IMR-90 (cell line): Measurements from ENCODE around the gene ADGRD2. TPM values are rescaled to one million over a fixed set of nuclear protein-coding genes. Genes with fewer than 3 reads are reported as not detected.

Source experiments
- ATAC-seq: fragments of 200-7000 bp; cut with Tn5 transposase; 2 replicates; pipeline ENCODE4 v1.9.1; 2020; ENCODE audit warnings: low read depth, mild to moderate bottlenecking, moderate library complexity
- BruUV-seq: library from RNA; stranded (reverse); fragments of 400-500 nt; replicated peaks from 2 replicates; lab custom pipeline; 2021; lab: Mats Ljungman, UMichigan
- CTCF ChIA-PET: fragments of 300-600 bp; formaldehyde crosslinking; extraction: SDS; loops from one replicate; lab custom pipeline; 2021; ENCODE audit warnings: antibody characterized with exemption; lab: Yijun Ruan, JAX
- POLR2A ChIA-PET: fragments of 300-600 bp; sonication (Branson Sonifier 250); formaldehyde crosslinking; loops from one replicate; lab custom pipeline; 2022; ENCODE audit warnings: antibody characterized with exemption; ENCODE audit not compliant: unreplicated experiment; lab: Charles Lee
- DNase-seq: peaks from one replicate; pipeline ENCODE4 v3.0.0; 2013
- H2AFZ ChIP-seq: replicated peaks from 2 replicates; pipeline ENCODE3; 2013; ENCODE audit warnings: low read length, mild to moderate bottlenecking; ENCODE audit not compliant: poor library complexity
- H2AK5ac ChIP-seq: 2 replicates; pipeline ENCODE4 v1.6.1; 2013; ENCODE audit warnings: low read depth, low read length, inconsistent platforms
- H2AK9ac ChIP-seq: replicated peaks from 2 replicates; pipeline ENCODE3; 2013; ENCODE audit warnings: mild to moderate bottlenecking, low read depth, low read length, moderate library complexity; ENCODE audit not compliant: poor library complexity
- H2BK120ac ChIP-seq: 2 replicates; pipeline ENCODE4 v1.6.1; 2013; ENCODE audit warnings: low read depth, low read length, inconsistent platforms
- H2BK15ac ChIP-seq: 3 replicates; pipeline ENCODE4 v1.6.1; 2013; ENCODE audit warnings: low read depth, low read length, inconsistent platforms
- H2BK20ac ChIP-seq: 2 replicates; pipeline ENCODE4 v1.6.1; 2013; ENCODE audit warnings: low read depth, mild to moderate bottlenecking, inconsistent platforms, low read length, moderate library complexity
- H2BK5ac ChIP-seq: 2 replicates; pipeline ENCODE4 v1.6.1; 2013; ENCODE audit warnings: mild to moderate bottlenecking, low read depth, low read length, inconsistent platforms; ENCODE audit not compliant: poor library complexity, severe bottlenecking
- H3K14ac ChIP-seq: replicated peaks from 2 replicates; pipeline ENCODE4 v1.6.1; 2013; ENCODE audit warnings: low read depth, low read length, inconsistent platforms
- H3K18ac ChIP-seq: 2 replicates; pipeline ENCODE4 v1.6.1; 2013; ENCODE audit warnings: low read depth, low read length, control low read depth
- H3K23ac ChIP-seq: 2 replicates; pipeline ENCODE4 v1.6.1; 2013; ENCODE audit warnings: low read depth, low read length, inconsistent platforms
- H3K27ac ChIP-seq: 2 replicates; pipeline ENCODE4 v1.5.1; 2013; ENCODE audit warnings: mild to moderate bottlenecking, control low read depth, low read length; ENCODE audit not compliant: insufficient read depth
- H3K27me3 ChIP-seq: 2 replicates; pipeline ENCODE4 v1.6.1; 2013; ENCODE audit warnings: low read length; ENCODE audit not compliant: control insufficient read depth, insufficient read depth
- H3K36me3 ChIP-seq: 2 replicates; pipeline ENCODE4 v1.6.1; 2013; ENCODE audit warnings: low read length, mixed read lengths; ENCODE audit not compliant: control insufficient read depth, insufficient read depth
- H3K4ac ChIP-seq: 2 replicates; pipeline ENCODE4 v1.6.1; 2013; ENCODE audit warnings: low read depth, low read length, inconsistent platforms
- H3K4me1 ChIP-seq: 2 replicates; pipeline ENCODE4 v1.6.1; 2013; ENCODE audit warnings: low read length, mixed read lengths; ENCODE audit not compliant: control insufficient read depth, insufficient read depth
- H3K4me2 ChIP-seq: 2 replicates; pipeline ENCODE4 v1.6.1; 2013; ENCODE audit warnings: low read depth, mild to moderate bottlenecking, control low read depth, low read length, moderate library complexity
- H3K4me3 ChIP-seq: 2 replicates; pipeline ENCODE4 v1.5.1; 2013; ENCODE audit warnings: low read depth, mild to moderate bottlenecking, control low read depth, low read length, moderate library complexity; ENCODE audit not compliant: insufficient read depth
- H3K56ac ChIP-seq: 2 replicates; pipeline ENCODE4 v1.6.1; 2013; ENCODE audit warnings: low read length, inconsistent platforms; ENCODE audit not compliant: insufficient read depth; ENCODE audit errors: extremely low read depth
- H3K79me1 ChIP-seq, 2 experiments: 2 replicates each; pipeline ENCODE4 v1.6.1; 2013; ENCODE audit warnings: low read length in 2 of 2, inconsistent platforms in 1 of 2, low read depth in 1 of 2
- H3K9ac ChIP-seq: 2 replicates; pipeline ENCODE4 v1.6.1; 2013; ENCODE audit warnings: low read depth, low read length, control low read depth
- H3K9me1 ChIP-seq: 2 replicates; pipeline ENCODE4 v1.6.1; 2013; ENCODE audit warnings: low read length, inconsistent platforms; ENCODE audit not compliant: insufficient read depth
- H3K9me3 ChIP-seq: 2 replicates; pipeline ENCODE4 v1.6.1; 2013; ENCODE audit warnings: low read length; ENCODE audit not compliant: control insufficient read depth, insufficient read depth
- H4K20me1 ChIP-seq: 2 replicates; pipeline ENCODE4 v1.6.1; 2013; ENCODE audit warnings: low read length, inconsistent platforms; ENCODE audit not compliant: insufficient read depth
- H4K5ac ChIP-seq: 2 replicates; pipeline ENCODE4 v1.6.1; 2013; ENCODE audit warnings: mild to moderate bottlenecking, low read depth, low read length, control low read depth
- H4K8ac ChIP-seq, 2 experiments: 2 replicates each; pipeline ENCODE4 v1.6.1; 2013; ENCODE audit warnings: low read depth in 2 of 2, low read length in 2 of 2, control low read depth in 1 of 2, inconsistent platforms in 1 of 2
- H4K91ac ChIP-seq: 2 replicates; pipeline ENCODE4 v1.6.1; 2013; ENCODE audit warnings: low read depth, low read length, inconsistent platforms; ENCODE audit not compliant: insufficient read depth
- BHLHE40 ChIP-seq: fragments of 150-350 bp; IDR thresholded peaks from 2 replicates; pipeline ENCODE4 v1.6.1; 2016; ENCODE audit warnings: mild to moderate bottlenecking, low read depth, low read length
- CEBPB ChIP-seq: IDR thresholded peaks from 2 replicates; pipeline ENCODE4 v1.6.1; 2012; ENCODE audit warnings: low read depth, low read length, improper control_type of control experiment
- CHD1 ChIP-seq: IDR thresholded peaks from 2 replicates; pipeline ENCODE4 v1.6.1; 2012; ENCODE audit warnings: low read depth, low read length, improper control_type of control experiment
- FOS ChIP-seq: fragments of 150-350 bp; IDR thresholded peaks from 2 replicates; pipeline ENCODE4 v1.6.1; 2016; ENCODE audit warnings: low read depth, low read length
- MAFK ChIP-seq: IDR thresholded peaks from 2 replicates; pipeline ENCODE4 v1.6.1; 2012; ENCODE audit warnings: low read depth, low read length, improper control_type of control experiment
- MAZ ChIP-seq: IDR thresholded peaks from 2 replicates; pipeline ENCODE4 v1.6.1; 2012; ENCODE audit warnings: low read depth, mild to moderate bottlenecking, low read length, improper control_type of control experiment, moderate library complexity, borderline replicate concordance
- MXI1 ChIP-seq: IDR thresholded peaks from 2 replicates; pipeline ENCODE4 v1.6.1; 2012; ENCODE audit warnings: low read depth, mild to moderate bottlenecking, low read length, moderate library complexity, borderline replicate concordance
- NFE2L2 ChIP-seq: fragments of 150-350 bp; IDR thresholded peaks from 2 replicates; pipeline ENCODE4 v1.6.1; 2016; ENCODE audit warnings: low read depth, mild to moderate bottlenecking, low read length
- POLR2A ChIP-seq: IDR thresholded peaks from 2 replicates; pipeline ENCODE4 v1.6.1; 2012; ENCODE audit warnings: mild to moderate bottlenecking, low read depth, low read length
- RAD21 ChIP-seq: IDR thresholded peaks from 2 replicates; pipeline ENCODE4 v1.6.1; 2012; ENCODE audit warnings: low read length, improper control_type of control experiment
- RCOR1 ChIP-seq: IDR thresholded peaks from 2 replicates; pipeline ENCODE4 v1.6.1; 2012; ENCODE audit warnings: mild to moderate bottlenecking, low read length, improper control_type of control experiment; ENCODE audit not compliant: insufficient replicate concordance
- RFX5 ChIP-seq: IDR thresholded peaks from 2 replicates; pipeline ENCODE4 v1.8.0; 2012; ENCODE audit warnings: low read depth, mild to moderate bottlenecking, low read length, moderate library complexity
- SMC3 ChIP-seq: fragments of 150-350 bp; IDR thresholded peaks from 2 replicates; pipeline ENCODE4 v1.6.1; 2016; ENCODE audit warnings: low read depth, mild to moderate bottlenecking, antibody characterized with exemption, low read length, moderate library complexity
- USF2 ChIP-seq: fragments of 150-350 bp; IDR thresholded peaks from 2 replicates; pipeline ENCODE4 v1.6.1; 2017; ENCODE audit warnings: mild to moderate bottlenecking, antibody characterized with exemption, low read length, low read depth
- WGBS, 2 experiments: methylation state at CpG; one replicate each; pipeline versions ENCODE4 v1.1.5 to v1.1.7; 2013; ENCODE audit warnings: missing lambda C conversion rate in 2 of 2; ENCODE audit not compliant: insufficient read length in 1 of 2; ENCODE audit errors: extremely low coverage in 2 of 2; 5-methylcytosine and 5-hydroxymethylcytosine counted together
- dilution Hi-C: fragments of 300-500 bp; cut with HindIII; formaldehyde crosslinking; loops from one replicate; pipeline ENCODE4 v1.14.3; 2018; ENCODE audit warnings: low sequenced_read_pairs; ENCODE audit not compliant: unreplicated experiment
- in situ Hi-C: fragments of 300-500 bp; cut with MboI; formaldehyde crosslinking; loops from 3 replicates; pipeline ENCODE4 v1.14.3; 2019; ENCODE audit warnings: low sequenced_read_pairs, inconsistent platforms, mixed read lengths
- intact Hi-C: fragments of 100-400 bp; cut with micrococcal nuclease; formaldehyde crosslinking; loops from 2 replicates; pipeline ENCODE4 v1.10.0; 2022
- polyA plus RNA-seq, 3 experiments: library from polyadenylated mRNA; depleted of rRNA; stranded (reverse); fragments of >200 nt; gene quantifications; 2 replicates each; pipeline ENCODE4 v1.2.3, GENCODE V29; 2012; ENCODE audit warnings: low replicate concordance in 1 of 3
- total RNA-seq: library from RNA; depleted of rRNA; stranded (reverse); fragments of >200 nt; gene quantifications from 2 replicates; pipeline ENCODE4 v1.2.3, GENCODE V29; 2012
- TF ChIP-seq, protein P1 (sequence below): conservative IDR thresholded peaks from 2 replicates; pipeline ENCODE4 v1.5.1; 2012; ENCODE audit warnings: mild to moderate bottlenecking, low read depth, low read length, improper control_type of control experiment
- TF ChIP-seq, protein P2 (sequence below): fragments of 150-350 bp; IDR thresholded peaks from 2 replicates; pipeline ENCODE4 v1.6.1; 2016; ENCODE audit warnings: low read depth, mild to moderate bottlenecking, low read length, moderate library complexity, borderline replicate concordance

The ADGRD2 gene
- total and polyA plus RNA-seq, 2 of the 4 experiments (the other 2 are of a cell fraction): not detected

DNA sequence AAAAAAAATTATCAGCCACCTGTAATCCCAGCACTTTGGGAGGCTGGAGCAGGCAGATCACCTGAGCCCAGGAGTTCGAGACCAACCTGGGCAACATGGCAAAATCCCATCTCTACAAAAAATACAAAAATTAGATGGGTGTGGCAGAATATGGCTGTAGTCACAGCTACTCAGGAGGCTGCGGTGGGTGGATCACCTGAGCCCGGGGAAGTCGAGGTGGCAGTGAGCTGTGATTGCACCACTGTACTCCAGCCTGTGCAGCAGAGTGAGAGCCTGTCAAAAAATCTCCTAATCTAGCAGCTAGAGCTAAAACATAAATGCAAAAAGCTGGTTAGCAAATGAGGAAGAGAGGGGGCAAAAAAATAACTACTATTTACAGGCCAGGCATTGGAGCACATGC, 47.0 kb upstream of the ADGRD2 start:
- Histone ChIP-seq H3K4ac (no peak overlapping the region), H4K5ac (no peak overlapping the region), H3K4me2 (no peak overlapping the region), H3K9me1 (peaks cover 3% of the 10 kb centered on the region; the same call in 1 of the 2 replicates), H2AK9ac (no peak overlapping the region), H3K36me3 (peaks cover 36% of the 10 kb centered on the region), H3K4me3 (no peak overlapping the region), H3K9me3 (no peaks in the 10 kb centered on the region), H2AK5ac (no peak overlapping the region), H2BK120ac (no peak overlapping the region), H3K4me1 (peaks cover 20% of the 10 kb centered on the region), H2BK5ac (no peak overlapping the region), H4K20me1 (peaks cover 38% of the 10 kb centered on the region), H3K9ac (no peak overlapping the region), H3K79me1 (peaks cover 38 to 84% of the 10 kb centered on the region in 2 experiments), H2BK15ac (no peak overlapping the region), H3K56ac (no peak overlapping the region), H3K27ac (no peak overlapping the region), H4K8ac (no peak overlapping the region), H3K18ac (no peak overlapping the region), H2AFZ (no peak overlapping the region), H3K27me3 (no peaks in the 10 kb centered on the region), H2BK20ac (no peak overlapping the region), H3K14ac (no peak overlapping the region), H3K23ac (no peak overlapping the region), H4K91ac (no peak overlapping the region)
- CTCF ChIA-PET: no interaction called here
- no CpG with 5 or more reads among the region's 4 CpGs for WGBS, 2 experiments
- no peak for DNase-seq
- dilution Hi-C loops: no loop called here
- intact Hi-C loops: no loop called here
- no TSS peak for BruUV-seq
- in situ Hi-C loops: loop anchor here (25.0 kb wide), 1 partner anchor 309 kb away; no protein-coding TSS in a partner anchor
- POLR2A ChIA-PET: no interaction called here
- TF ChIP-seq NFE2L2 (no peak), BHLHE40 (no peak), MAZ (no peak), POLR2A (no peak), SMC3 (no peak), MXI1 (no peak), CEBPB (no peak), RAD21 (no peak), RCOR1 (no peak), CHD1 (no peak), RFX5 (no peak), MAFK (no peak), USF2 (no peak), FOS (no peak)
- TF ChIP-seq, protein P1, sequence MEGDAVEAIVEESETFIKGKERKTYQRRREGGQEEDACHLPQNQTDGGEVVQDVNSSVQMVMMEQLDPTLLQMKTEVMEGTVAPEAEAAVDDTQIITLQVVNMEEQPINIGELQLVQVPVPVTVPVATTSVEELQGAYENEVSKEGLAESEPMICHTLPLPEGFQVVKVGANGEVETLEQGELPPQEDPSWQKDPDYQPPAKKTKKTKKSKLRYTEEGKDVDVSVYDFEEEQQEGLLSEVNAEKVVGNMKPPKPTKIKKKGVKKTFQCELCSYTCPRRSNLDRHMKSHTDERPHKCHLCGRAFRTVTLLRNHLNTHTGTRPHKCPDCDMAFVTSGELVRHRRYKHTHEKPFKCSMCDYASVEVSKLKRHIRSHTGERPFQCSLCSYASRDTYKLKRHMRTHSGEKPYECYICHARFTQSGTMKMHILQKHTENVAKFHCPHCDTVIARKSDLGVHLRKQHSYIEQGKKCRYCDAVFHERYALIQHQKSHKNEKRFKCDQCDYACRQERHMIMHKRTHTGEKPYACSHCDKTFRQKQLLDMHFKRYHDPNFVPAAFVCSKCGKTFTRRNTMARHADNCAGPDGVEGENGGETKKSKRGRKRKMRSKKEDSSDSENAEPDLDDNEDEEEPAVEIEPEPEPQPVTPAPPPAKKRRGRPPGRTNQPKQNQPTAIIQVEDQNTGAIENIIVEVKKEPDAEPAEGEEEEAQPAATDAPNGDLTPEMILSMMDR: no peak
- TF ChIP-seq, protein P2, sequence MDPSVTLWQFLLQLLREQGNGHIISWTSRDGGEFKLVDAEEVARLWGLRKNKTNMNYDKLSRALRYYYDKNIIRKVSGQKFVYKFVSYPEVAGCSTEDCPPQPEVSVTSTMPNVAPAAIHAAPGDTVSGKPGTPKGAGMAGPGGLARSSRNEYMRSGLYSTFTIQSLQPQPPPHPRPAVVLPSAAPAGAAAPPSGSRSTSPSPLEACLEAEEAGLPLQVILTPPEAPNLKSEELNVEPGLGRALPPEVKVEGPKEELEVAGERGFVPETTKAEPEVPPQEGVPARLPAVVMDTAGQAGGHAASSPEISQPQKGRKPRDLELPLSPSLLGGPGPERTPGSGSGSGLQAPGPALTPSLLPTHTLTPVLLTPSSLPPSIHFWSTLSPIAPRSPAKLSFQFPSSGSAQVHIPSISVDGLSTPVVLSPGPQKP: no peak
- no peak for ATAC-seq
